Stomach (tissue), 4 donors: ENCODE measurements around the gene FGF23.

Source experiments
- CTCF ChIP-seq, 7 experiments: fragments of 450-650 bp in 4 of 7; fragments of 200-600 bp in 3 of 7; sonication (generic) in 3 of 7; IDR thresholded peaks; one replicate each; pipeline ENCODE4 v1.5.1; 2016 to 2019; ENCODE audit warnings: antibody characterized with exemption in 7 of 7, control low read depth in 2 of 7, mild to moderate bottlenecking in 1 of 7
- POLR2A ChIP-seq, 4 donors: fragments of 450-650 bp; IDR thresholded peaks; one replicate each; pipeline ENCODE4 v1.6.1; 2016; ENCODE audit warnings: antibody characterized with exemption in 4 of 4, control low read depth in 2 of 4, mild to moderate bottlenecking in 1 of 4, moderate library complexity in 1 of 4

- TF ChIP-seq POLR2A (IDR thresholded peaks at IDR 0.05) (no peak), CTCF (IDR thresholded peaks at IDR 0.05) (no peak)
These were observed 56.8 kb downstream of the FGF23 start for GRCh38 chr12:4322726-4323125.
